Stimulated activated CD4-positive, alpha-beta T cell treated with anti-CD3 and anti-CD28 coated beads, Interleukin-15, amount 100 ng/mL, for 24 hours (primary cell): Measurements from ENCODE around the gene RAPGEFL1.
A peak's percentile ranks its signal among the peaks of the same experiment; 100 is the strongest.
"Not testable (repeated sequence)": the region's sequence is repeated elsewhere in the genome, so short reads cannot be mapped to it uniquely, and the experiment has no call there.

Experiments
- DNase-seq: peaks from one replicate; pipeline ENCODE4 v3.0.0-alpha.2; 2020

RAPGEFL1 gene

DNA sequence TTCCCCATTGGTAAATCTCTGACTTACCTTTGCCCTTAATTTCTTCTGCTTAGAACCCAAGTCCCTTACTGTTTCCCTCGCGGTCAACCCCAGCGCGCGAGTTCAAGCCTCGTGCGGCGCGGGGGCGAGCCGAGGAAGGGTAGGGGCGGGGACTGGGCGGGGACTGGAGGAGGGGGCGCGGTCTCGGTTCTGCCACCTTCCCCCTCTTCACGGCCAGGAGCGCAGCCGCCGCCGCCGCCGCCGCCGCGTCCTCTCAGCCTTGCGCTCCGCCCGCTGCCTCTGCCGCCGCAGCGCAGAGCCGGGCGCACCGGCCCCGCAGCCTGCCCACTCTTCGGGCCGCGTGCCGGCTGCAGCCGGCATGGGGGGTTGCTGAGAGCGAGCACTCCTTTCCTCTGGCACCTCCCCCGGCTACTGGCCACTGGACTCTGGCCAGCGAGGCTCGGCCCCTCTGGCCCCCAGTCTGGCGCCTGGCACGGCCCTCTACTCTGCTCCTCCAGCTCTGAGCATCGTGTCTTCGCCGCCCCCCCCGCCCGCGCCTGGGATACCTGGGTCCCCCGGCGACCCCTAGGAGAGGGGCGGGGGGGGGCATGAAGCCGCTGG lies at the start of gene RAPGEFL1:
TSS of gene RAPGEFL1 (plus strand) at position 196 of the 600 bp plus-strand sequence. CDS start at position 588, 392 bp downstream.
- peak; percentile 91 for DNase-seq

DNA sequence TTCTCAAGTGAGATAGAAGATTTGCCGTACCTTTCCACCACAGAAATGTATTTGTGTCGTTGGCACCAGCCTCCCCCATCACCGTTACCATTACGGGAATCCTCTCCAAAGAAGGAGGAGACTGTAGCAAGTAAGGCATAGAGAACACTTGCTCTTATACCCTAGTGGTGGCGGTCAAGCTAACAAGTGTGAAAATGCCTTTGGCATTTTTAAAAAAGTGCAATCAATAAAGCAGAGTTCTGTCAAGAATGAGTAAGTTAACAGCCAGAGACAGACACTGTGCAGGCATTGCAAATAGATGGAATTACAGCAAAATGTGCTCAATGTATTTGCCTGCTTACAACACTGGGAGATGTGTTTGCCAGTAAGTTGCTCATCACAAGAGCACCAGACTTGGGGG lies 47.8 kb upstream of the RAPGEFL1 start:
- DNase-seq = no peak

DNA sequence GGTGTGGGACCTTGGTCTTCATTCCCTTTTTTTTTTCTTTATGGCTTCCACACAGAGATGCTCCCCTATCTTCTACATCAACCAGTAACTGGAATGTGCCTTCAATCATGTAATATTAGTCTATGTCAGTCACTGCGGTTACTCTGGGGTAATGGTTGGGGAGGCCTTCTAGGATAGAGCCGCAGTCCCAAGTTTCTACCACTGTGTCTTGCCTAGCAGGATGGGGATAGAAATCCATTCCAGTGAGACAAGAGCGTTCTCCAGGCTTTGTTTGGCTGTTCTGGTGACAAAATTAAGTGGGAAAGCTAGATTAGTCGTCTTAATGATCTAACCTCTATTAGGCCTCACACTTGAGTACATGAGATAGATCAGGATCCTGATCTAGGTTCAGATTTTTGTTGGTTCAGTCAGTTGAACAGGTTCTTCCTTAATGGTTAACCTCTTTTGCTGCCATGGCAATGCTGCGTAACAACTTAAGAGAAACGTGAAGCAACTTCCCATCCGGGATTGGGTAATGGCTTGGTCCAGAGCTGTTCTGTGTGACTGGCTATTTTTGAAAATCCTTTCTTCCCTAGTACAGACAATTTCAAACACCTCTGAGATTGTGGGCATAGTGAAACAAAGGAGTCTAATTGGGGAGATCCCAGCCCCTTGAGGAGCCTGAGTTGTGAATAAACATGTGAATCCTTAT lies 46.8 kb upstream of the RAPGEFL1 start:
- DNase-seq = no peak

- no peak for DNase-seq
Measured at GRCh38 chr17:40134184-40134583, 43.1 kb upstream of the RAPGEFL1 start.

DNA sequence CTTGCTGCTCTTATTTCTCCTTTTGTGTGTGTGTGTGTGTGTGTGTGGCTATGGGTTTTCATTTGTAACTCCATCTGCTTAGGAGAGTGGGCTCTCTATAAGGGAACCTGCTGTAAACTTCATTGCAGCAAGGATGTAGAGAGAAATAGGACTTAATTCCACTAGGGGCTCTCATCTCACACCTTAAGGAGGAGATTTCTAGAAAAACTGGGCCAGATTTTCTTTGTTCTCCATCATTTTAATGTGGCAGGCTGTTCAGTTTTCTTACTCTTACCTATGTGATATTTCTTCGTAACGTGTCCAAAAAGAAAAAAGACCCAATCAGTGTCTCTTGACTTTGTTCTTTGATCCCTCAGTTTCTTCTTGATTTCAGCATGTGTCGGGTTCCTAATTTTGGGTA lies 41.5 kb upstream of the RAPGEFL1 start:
- no peak for DNase-seq

GRCh38 chr17:40139566-40140058 lies 37.7 kb upstream of the RAPGEFL1 start:
- DNase-seq = no peak

- DNase-seq = not testable (repeated sequence)
Measured at GRCh38 chr17:40143166-40143565, 34.1 kb upstream of the RAPGEFL1 start.

DNA sequence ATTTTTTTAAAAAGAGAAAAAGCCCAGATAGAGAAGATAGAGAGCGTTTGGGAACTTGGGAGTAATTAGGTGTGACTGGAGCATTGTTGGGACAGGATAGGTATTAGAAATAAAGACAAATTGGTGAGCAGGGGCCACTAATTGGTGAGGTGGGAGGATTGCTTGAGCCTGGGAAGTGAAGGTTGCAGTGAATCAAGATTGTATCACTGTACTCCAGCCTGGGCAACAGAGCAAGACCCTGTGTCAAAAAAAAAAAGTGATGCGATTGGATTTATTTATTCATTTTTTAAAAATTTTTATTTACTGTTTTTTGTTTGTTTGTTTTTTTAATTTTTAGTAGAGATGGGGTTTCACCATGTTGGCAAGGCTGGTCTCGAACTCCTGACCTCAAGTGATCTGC lies 31.8 kb upstream of the RAPGEFL1 start:
- no peak for DNase-seq

DNA sequence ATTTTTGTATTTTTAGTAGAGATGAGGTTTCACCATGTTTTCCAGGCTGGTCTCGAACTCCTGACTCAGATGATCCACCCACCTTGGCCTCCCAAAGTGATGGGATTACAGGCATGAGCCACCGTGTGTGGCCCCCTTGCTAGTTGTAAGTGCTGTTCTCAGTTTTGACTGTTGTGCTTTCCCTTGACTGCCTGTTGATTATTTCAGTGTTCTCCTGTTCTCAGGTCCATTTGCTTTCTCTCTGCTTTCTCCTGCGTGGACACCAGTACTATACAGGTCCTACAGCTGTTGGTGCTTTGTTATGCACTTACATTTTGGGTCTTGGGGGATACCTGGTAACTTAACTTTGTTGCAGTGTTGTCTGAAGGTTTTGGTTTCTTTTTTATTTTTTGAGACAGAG lies 28.7 kb upstream of the RAPGEFL1 start:
- no peak for DNase-seq

DNA sequence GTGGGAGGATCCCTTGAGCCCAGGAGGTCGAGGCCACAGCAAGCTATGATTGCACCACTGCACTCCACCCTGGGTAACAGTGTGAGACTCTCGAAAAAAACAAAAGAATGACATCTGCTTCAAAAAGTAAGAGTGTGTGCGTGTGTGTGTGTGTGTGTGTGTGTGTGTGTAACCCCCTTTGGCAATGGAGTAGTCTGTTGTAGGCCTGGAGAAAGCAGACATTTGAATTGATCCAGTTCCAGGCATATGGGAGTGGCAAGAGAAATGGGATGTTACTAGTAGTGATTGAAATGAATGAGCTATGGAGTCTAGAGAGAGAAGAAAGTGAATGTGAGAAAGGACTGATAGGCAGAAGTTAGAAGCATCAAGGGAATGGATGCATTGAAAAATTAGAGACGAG lies 27.0 kb upstream of the RAPGEFL1 start:
- no peak for DNase-seq

- DNase-seq = no peak
Measured at GRCh38 chr17:40151414-40151963, 25.8 kb upstream of the RAPGEFL1 start.

DNA sequence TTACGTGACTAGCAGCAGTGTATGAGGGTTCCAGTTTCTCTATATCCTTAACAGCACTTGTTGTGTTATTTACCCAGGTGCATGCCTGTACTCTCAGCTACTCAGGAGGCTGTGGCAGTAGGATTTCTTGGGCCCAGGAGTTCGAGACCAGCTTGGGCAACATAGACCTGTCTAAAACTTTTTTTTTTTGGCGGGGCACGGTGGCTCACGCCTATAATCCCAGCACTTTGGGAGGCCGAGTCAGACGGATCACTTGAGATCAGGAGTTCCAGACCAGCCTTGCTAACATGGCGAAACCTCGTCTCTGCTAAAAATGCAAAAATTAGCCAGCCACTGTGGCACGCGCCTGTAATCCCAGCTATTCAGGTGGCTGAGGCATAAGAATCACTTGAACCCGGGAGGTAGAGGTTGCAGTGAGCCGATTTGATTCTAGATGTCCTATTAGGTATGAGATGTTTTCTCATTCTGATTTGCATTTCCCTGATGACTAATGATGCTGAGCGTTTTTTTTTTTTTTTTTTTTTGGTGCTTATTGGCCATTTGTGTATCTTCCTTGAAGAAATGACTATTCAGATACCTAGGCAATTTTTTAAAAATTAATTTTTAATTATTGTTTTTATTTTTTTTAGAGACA lies 23.6 kb upstream of the RAPGEFL1 start:
- peak; percentile 44 for DNase-seq

GRCh38 chr17:40157973-40158372 lies 19.3 kb upstream of the RAPGEFL1 start:
- no peak for DNase-seq

GRCh38 chr17:40158438-40159013 lies 18.7 kb upstream of the RAPGEFL1 start:
- DNase-seq = no peak

GRCh38 chr17:40159456-40159855 lies 17.8 kb upstream of the RAPGEFL1 start:
- no peak for DNase-seq

DNA sequence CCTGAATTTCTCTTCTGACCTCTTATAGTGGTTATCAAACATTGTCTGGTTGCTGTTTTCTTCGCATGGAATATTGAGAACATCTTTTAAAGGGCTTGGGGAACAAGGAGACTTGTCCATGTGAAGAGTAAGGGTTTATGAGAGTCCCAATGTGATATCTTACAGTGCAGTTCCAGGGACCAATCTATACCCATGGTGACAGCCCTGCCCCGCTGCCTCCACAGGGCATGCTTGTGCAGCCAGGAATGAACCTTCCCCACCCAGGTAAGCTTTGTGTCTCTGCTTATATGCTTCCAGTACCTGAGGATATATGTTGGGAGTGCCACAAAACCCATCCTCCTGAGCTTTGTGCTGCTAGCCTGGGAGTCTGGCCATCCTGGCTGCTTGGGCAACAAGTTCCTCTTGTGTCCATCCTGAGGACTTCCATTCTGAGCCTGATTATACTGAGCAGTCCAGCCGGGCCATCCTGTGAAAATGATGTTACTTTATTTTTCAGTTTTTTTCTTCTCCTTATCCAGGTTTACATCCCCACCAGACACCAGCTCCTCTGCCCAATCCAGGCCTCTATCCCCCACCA lies 9.5 kb upstream of the RAPGEFL1 start:
- DNase-seq = no peak

DNA sequence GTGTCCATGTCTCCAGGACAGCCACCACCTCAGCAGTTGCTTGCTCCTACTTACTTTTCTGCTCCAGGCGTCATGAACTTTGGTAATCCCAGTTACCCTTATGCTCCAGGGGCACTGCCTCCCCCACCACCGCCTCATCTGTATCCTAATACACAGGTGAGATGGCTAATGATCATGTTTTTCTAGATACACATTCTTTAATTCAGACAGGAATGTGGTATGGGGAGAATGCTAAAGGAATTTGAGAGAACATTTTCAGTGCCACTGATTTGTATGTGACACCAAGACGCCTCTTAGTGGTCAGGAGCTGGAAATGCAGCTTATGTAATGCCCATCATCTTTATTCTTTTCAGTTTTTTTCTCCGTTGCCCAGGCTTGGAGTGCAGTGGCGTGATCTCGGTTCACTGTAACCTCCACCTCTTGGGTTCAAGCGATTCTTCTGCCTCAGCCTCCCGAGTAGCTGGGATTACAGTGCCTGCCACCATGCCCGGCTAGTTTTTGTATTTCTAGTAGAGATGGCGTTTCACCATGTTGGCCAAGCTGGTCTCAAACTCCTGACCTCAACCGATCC lies 8.9 kb upstream of the RAPGEFL1 start:
- peak; percentile 32 for DNase-seq

DNA sequence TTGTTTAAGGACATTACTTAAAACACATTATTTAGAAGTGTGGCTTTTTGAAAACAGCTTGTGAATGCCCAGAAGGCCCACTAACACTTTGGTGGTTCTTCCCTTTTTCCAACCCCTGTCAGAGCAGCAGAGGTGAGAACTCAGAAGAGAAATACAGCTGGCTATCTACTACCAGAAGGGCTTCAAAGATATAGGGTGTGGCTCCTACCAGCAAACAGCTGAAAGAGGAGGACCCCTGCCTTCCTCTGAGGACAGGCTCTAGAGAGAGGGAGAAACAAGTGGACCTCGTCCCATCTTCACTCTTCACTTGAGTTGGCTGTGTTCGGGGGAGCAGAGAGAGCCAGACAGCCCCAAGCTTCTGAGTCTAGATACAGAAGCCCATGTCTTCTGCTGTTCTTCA lies 6.9 kb upstream of the RAPGEFL1 start:
- no peak for DNase-seq

GRCh38 chr17:40171750-40172149 lies 5.5 kb upstream of the RAPGEFL1 start:
- DNase-seq = no peak

- no peak for DNase-seq
Measured at GRCh38 chr17:40173091-40173777, 4.0 kb upstream of the RAPGEFL1 start.

GRCh38 chr17:40173778-40174135 lies 3.5 kb upstream of the RAPGEFL1 start:
- no peak for DNase-seq

DNA sequence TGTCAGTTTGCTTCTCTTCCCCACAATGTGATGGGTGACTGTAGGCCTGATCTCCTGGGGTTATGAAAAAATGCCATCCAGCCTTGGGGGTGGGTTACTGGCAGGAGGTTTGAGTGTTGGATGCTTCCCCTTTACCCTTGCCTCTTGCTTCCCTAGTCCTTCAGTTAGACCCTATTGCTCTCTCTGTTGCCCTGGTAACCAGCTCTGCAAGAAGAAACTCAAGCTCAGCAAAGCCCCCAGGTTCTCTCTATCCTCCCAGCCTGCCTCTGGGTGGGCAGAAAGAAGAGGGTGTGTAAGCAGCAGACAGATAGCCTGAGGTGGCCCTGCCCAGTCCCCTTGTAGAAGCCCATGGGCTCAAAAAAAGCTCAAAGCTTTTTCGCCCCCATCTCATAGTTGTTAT lies 2.8 kb upstream of the RAPGEFL1 start:
- no peak for DNase-seq
